ENCODE measurements around the gene NTMT1.

- TF ChIP-seq CTCF (IDR thresholded peaks at IDR 0.05) (no peak), POLR2A (IDR thresholded peaks at IDR 0.05) (no peak)
Measured at GRCh38 chr9:129654554-129655040, 28.6 kb downstream of the NTMT1 start.
